Neuronal stem cell (in vitro differentiated cells): Measurements from ENCODE around the gene MCAT.
A peak's percentile ranks its signal among the peaks of the same experiment; 100 is the strongest.

Source experiments
- DNase-seq: peaks from one replicate; pipeline ENCODE4 v3.0.0-alpha.2; 2013; ENCODE audit warnings: low spot score
- H2AFZ ChIP-seq: one replicate; pipeline ENCODE4 v1.6.1; 2013; ENCODE audit warnings: mild to moderate bottlenecking, low read length, inconsistent platforms
- H2AK5ac ChIP-seq: 2 replicates; pipeline ENCODE4 v1.6.1; 2013; ENCODE audit warnings: low read depth, mild to moderate bottlenecking, inconsistent platforms, low read length, moderate library complexity, mixed read lengths
- H2BK120ac ChIP-seq: 2 replicates; pipeline ENCODE4 v1.6.1; 2013; ENCODE audit warnings: low read depth, mild to moderate bottlenecking, inconsistent platforms, low read length, moderate library complexity, mixed read lengths
- H2BK12ac ChIP-seq: one replicate; pipeline ENCODE4 v1.6.1; 2013; ENCODE audit warnings: low read length, inconsistent platforms
- H2BK15ac ChIP-seq: 2 replicates; pipeline ENCODE4 v1.6.1; 2013; ENCODE audit warnings: mild to moderate bottlenecking, low read length, inconsistent platforms, mixed read lengths
- H2BK5ac ChIP-seq: one replicate; pipeline ENCODE4 v1.6.1; 2013; ENCODE audit warnings: inconsistent platforms, mild to moderate bottlenecking, low read length, moderate library complexity
- H3K14ac ChIP-seq: one replicate; pipeline ENCODE4 v1.6.1; 2013; ENCODE audit warnings: low read length, inconsistent platforms
- H3K18ac ChIP-seq: 2 replicates; pipeline ENCODE4 v1.6.1; 2013; ENCODE audit warnings: low read length, inconsistent platforms
- H3K23ac ChIP-seq: 2 replicates; pipeline ENCODE4 v1.6.1; 2013; ENCODE audit warnings: low read depth, mild to moderate bottlenecking, mixed read lengths, low read length, inconsistent platforms; ENCODE audit not compliant: poor library complexity
- H3K27ac ChIP-seq: replicated peaks from 3 replicates; pipeline ENCODE4 v1.5.1; 2013; ENCODE audit warnings: low read length, inconsistent platforms
- H3K27me3 ChIP-seq, 3 experiments: 2 replicates each; pipeline ENCODE4 v1.6.1; 2013; ENCODE audit warnings: low read length in 3 of 3, mild to moderate bottlenecking in 2 of 3, inconsistent platforms in 1 of 3, low read depth in 1 of 3, mixed read lengths in 1 of 3, moderate library complexity in 1 of 3; ENCODE audit not compliant: control insufficient read depth in 3 of 3, insufficient read depth in 3 of 3
- H3K36me3 ChIP-seq, 2 donors: replicated peaks in 1 of 2; 2 replicates each; pipeline ENCODE4 v1.6.1; 2013; ENCODE audit warnings: low read length in 2 of 2; ENCODE audit not compliant: control insufficient read depth in 2 of 2, insufficient read depth in 2 of 2
- H3K4ac ChIP-seq: 2 replicates; pipeline ENCODE4 v1.6.1; 2013; ENCODE audit warnings: inconsistent platforms, mild to moderate bottlenecking, low read length, moderate library complexity
- H3K4me1 ChIP-seq, 2 donors: 1 replicate in 1 of 2; 2 replicates in 1 of 2; pipeline ENCODE4 v1.6.1; 2013; ENCODE audit warnings: low read length in 2 of 2, low read depth in 1 of 2; ENCODE audit not compliant: control insufficient read depth in 2 of 2, insufficient read depth in 1 of 2
- H3K4me2 ChIP-seq: one replicate; pipeline ENCODE4 v1.6.1; 2013; ENCODE audit warnings: mild to moderate bottlenecking, low read length, inconsistent platforms; ENCODE audit not compliant: insufficient read depth, poor library complexity, severe bottlenecking
- H3K4me3 ChIP-seq, 2 donors: 2 replicates each; pipeline ENCODE4 v1.5.1; 2013; ENCODE audit warnings: low read length in 2 of 2, mild to moderate bottlenecking in 2 of 2, inconsistent platforms in 1 of 2, moderate library complexity in 1 of 2
- H3K79me1 ChIP-seq: one replicate; pipeline ENCODE4 v1.6.1; 2013; ENCODE audit warnings: low read depth, mild to moderate bottlenecking, inconsistent platforms, low read length, moderate library complexity
- H3K9ac ChIP-seq: one replicate; pipeline ENCODE4 v1.6.1; 2013; ENCODE audit warnings: mild to moderate bottlenecking, low read depth, low read length, inconsistent platforms; ENCODE audit not compliant: poor library complexity
- H3K9me3 ChIP-seq, 2 donors: replicated peaks in 1 of 2; 2 replicates each; pipeline versions ENCODE3 to v1.6.1; 2013; ENCODE audit warnings: low read length in 2 of 2, mild to moderate bottlenecking in 2 of 2, inconsistent platforms in 1 of 2, low read depth in 1 of 2, mixed read lengths in 1 of 2, moderate library complexity in 1 of 2; ENCODE audit not compliant: control insufficient read depth in 2 of 2, insufficient read depth in 1 of 2
- H4K8ac ChIP-seq: one replicate; pipeline ENCODE4 v1.6.1; 2013; ENCODE audit warnings: low read depth, mild to moderate bottlenecking, inconsistent platforms, low read length, moderate library complexity
- H4K91ac ChIP-seq: one replicate; pipeline ENCODE4 v1.6.1; 2013; ENCODE audit warnings: low read length, low read depth, mild to moderate bottlenecking, inconsistent platforms; ENCODE audit not compliant: poor library complexity
- whole genome bisulfite sequencing, 2 donors: extraction: QIAGEN DNeasy Blood & Tissue Kit; methylation state at CpG; one replicate each; pipeline ENCODE4 v1.1.7; 2013; ENCODE audit warnings: missing lambda C conversion rate in 2 of 2, mixed read lengths in 1 of 2; ENCODE audit not compliant: insufficient read length in 2 of 2, insufficient replicate concordance in 1 of 2; ENCODE audit errors: extremely low coverage in 2 of 2; 5-methylcytosine and 5-hydroxymethylcytosine counted together

Gene MCAT

GRCh38 chr22:43110927-43111623 lies 32.1 kb downstream of the MCAT start:
- Histone ChIP-seq H3K4me1 (peaks cover 7 to 11% of the 10 kb centered on the region in 2 donors), H4K91ac (peak overlapping the region; percentile 12), H3K4me3 (peak overlapping the region; percentile 42 to 83), H2BK12ac (peak overlapping the region; percentile 30), H3K9ac (peak overlapping the region; percentile 72), H2BK5ac (no peak overlapping the region), H3K79me1 (no peaks in the 10 kb centered on the region), H3K23ac (peak overlapping the region; percentile 97), H2AFZ (peak overlapping the region; percentile 90), H3K4ac (no peak overlapping the region), H3K4me2 (peak overlapping the region; percentile 93), H4K8ac (no peak overlapping the region), H2AK5ac (peak overlapping the region; percentile 59), H3K14ac (peak overlapping the region; percentile 56), H3K27me3 (peaks cover 12 to 46% (median 40%) of the 10 kb centered on the region in 3 experiments), H2BK15ac (peak overlapping the region; percentile 49), H3K27ac (no peak overlapping the region), H2BK120ac (peak overlapping the region; percentile 61), H3K9me3 (peaks cover 0 to 3% of the 10 kb centered on the region in 2 donors), H3K18ac (peak overlapping the region; percentile 85), H3K36me3 (no peaks in the 10 kb centered on the region)
- WGBS, 2 donors: no CpG with 5 or more reads among the region's 86 CpGs
- DNase-seq: no peak

GRCh38 chr22:43110444-43110926 lies 32.7 kb downstream of the MCAT start, which contains the start of gene BIK:
Gene BIK (plus strand): TSS chr22:43110750. CDS start chr22:43124023, 13,273 bp downstream.
- no peaks in the 10 kb centered on the region for H3K79me1 ChIP-seq
- H2BK120ac ChIP-seq: peak within 1 kb of the TSS; percentile 61
- peak within 1 kb of the TSS; percentile 30 for H2BK12ac ChIP-seq
- peak within 1 kb of the TSS; percentile 85 for H3K14ac ChIP-seq
- H3K9ac ChIP-seq: peak within 1 kb of the TSS; percentile 72
- H4K91ac ChIP-seq: peak within 1 kb of the TSS; percentile 12
- H3K23ac ChIP-seq: peak within 1 kb of the TSS; percentile 97
- peak; percentile 56 for DNase-seq
- peak within 1 kb of the TSS; percentile 93 for H3K4me2 ChIP-seq
- H3K36me3 ChIP-seq: no peaks in the 10 kb centered on the region
- WGBS, 2 donors: no CpG with 5 or more reads among the region's 49 CpGs
- peaks cover 7 to 11% of the 10 kb centered on the region in 2 donors for H3K4me1 ChIP-seq
- peaks cover 0 to 3% of the 10 kb centered on the region in 2 donors for H3K9me3 ChIP-seq
- H2AK5ac ChIP-seq: peak within 1 kb of the TSS; percentile 59
- H3K4me3 ChIP-seq: peak within 1 kb of the TSS; percentile 42 to 83
- H3K18ac ChIP-seq: peak within 1 kb of the TSS; percentile 90
- peak within 1 kb of the TSS; percentile 90 for H2AFZ ChIP-seq
- no peak within 1 kb of the TSS for H3K4ac ChIP-seq
- no peak within 1 kb of the TSS for H2BK5ac ChIP-seq
- H3K27ac ChIP-seq: no peak within 1 kb of the TSS
- H4K8ac ChIP-seq: no peak within 1 kb of the TSS
- H3K27me3 ChIP-seq: peaks cover 12 to 46% (median 40%) of the 10 kb centered on the region in 3 experiments
- H2BK15ac ChIP-seq: peak within 1 kb of the TSS; percentile 49

GRCh38 chr22:43109921-43110443 lies 33.2 kb downstream of the MCAT start:
- H3K4me3 ChIP-seq: peak overlapping the region; percentile 42 to 74
- no peak overlapping the region for H2BK120ac ChIP-seq
- no peak overlapping the region for H3K4ac ChIP-seq
- H2BK12ac ChIP-seq: no peak overlapping the region
- no CpG with 5 or more reads among the region's 32 CpGs for WGBS, 2 donors
- no peak overlapping the region for H4K91ac ChIP-seq
- no peak overlapping the region for H3K27ac ChIP-seq
- H2AFZ ChIP-seq: peak overlapping the region; percentile 90
- H3K9me3 ChIP-seq: peaks cover 0 to 3% of the 10 kb centered on the region in 2 donors
- H3K27me3 ChIP-seq: peaks cover 12 to 46% (median 40%) of the 10 kb centered on the region in 3 experiments
- H3K18ac ChIP-seq: peak overlapping the region; percentile 90
- H3K4me2 ChIP-seq: peak overlapping the region; percentile 93
- no peak overlapping the region for H3K23ac ChIP-seq
- no peak overlapping the region for H3K9ac ChIP-seq
- H2AK5ac ChIP-seq: no peak overlapping the region
- DNase-seq: no peak
- no peak overlapping the region for H4K8ac ChIP-seq
- no peak overlapping the region for H2BK5ac ChIP-seq
- peaks cover 7 to 11% of the 10 kb centered on the region in 2 donors for H3K4me1 ChIP-seq
- no peaks in the 10 kb centered on the region for H3K79me1 ChIP-seq
- no peak overlapping the region for H2BK15ac ChIP-seq
- no peaks in the 10 kb centered on the region for H3K36me3 ChIP-seq
- H3K14ac ChIP-seq: peak overlapping the region; percentile 85

- H3K9ac ChIP-seq: no peak overlapping the region
- no peak overlapping the region for H2BK5ac ChIP-seq
- no peak overlapping the region for H2AFZ ChIP-seq
- H3K4me1 ChIP-seq: peaks cover 7 to 11% of the 10 kb centered on the region in 2 donors
- no peak overlapping the region for H2AK5ac ChIP-seq
- H4K91ac ChIP-seq: no peak overlapping the region
- H3K14ac ChIP-seq: no peak overlapping the region
- no peak for DNase-seq
- WGBS, 2 donors: no CpG with 5 or more reads among the region's 5 CpGs
- peaks cover 12 to 43% (median 37%) of the 10 kb centered on the region in 3 experiments for H3K27me3 ChIP-seq
- no peak overlapping the region for H3K23ac ChIP-seq
- H2BK15ac ChIP-seq: no peak overlapping the region
- H4K8ac ChIP-seq: no peak overlapping the region
- H3K4me3 ChIP-seq: no peak overlapping the region
- H3K27ac ChIP-seq: no peak overlapping the region
- no peak overlapping the region for H3K18ac ChIP-seq
- no peak overlapping the region for H2BK12ac ChIP-seq
- no peaks in the 10 kb centered on the region for H3K79me1 ChIP-seq
- H3K36me3 ChIP-seq: no peaks in the 10 kb centered on the region
- no peak overlapping the region for H3K4me2 ChIP-seq
- H3K9me3 ChIP-seq: no peaks in the 10 kb centered on the region
- H3K4ac ChIP-seq: no peak overlapping the region
- no peak overlapping the region for H2BK120ac ChIP-seq
Observed at GRCh38 chr22:43109511-43109910, 33.7 kb downstream of the MCAT start.
